SK-N-SH treated with all-trans-retinoic acid at 6 μM for 48 hours (cell line): ENCODE results near the gene FBLN2.

Experiments
- CREB5 ChIP-seq: fragments of 250-450 bp; sonication (Bioruptor Pico); IDR thresholded peaks from 2 replicates; pipeline ENCODE4 v1.5.1; 2020; ENCODE audit warnings: low read depth, mild to moderate bottlenecking, moderate library complexity
- PATZ1 ChIP-seq: fragments of 250-450 bp; sonication (Bioruptor Pico); IDR thresholded peaks from 2 replicates; pipeline ENCODE4 v1.8.0; 2020; ENCODE audit warnings: mild to moderate bottlenecking, moderate library complexity, borderline replicate concordance
- PPARA ChIP-seq: fragments of 250-450 bp; sonication (Bioruptor Pico); IDR thresholded peaks from 2 replicates; pipeline ENCODE4 v1.5.0; 2020; ENCODE audit warnings: mild to moderate bottlenecking, borderline replicate concordance
- TOX ChIP-seq: fragments of 250-450 bp; sonication (Bioruptor Pico); IDR thresholded peaks from 2 replicates; pipeline ENCODE4 v1.8.0; 2021; ENCODE audit warnings: mild to moderate bottlenecking, moderate library complexity, borderline replicate concordance
- ZFP3 ChIP-seq: fragments of 250-450 bp; sonication (Bioruptor Pico); IDR thresholded peaks from 2 replicates; pipeline ENCODE4 v1.5.0; 2020; ENCODE audit warnings: mild to moderate bottlenecking, moderate library complexity

- TF ChIP-seq ZFP3, result no peak
- no peak for TF ChIP-seq CREB5 (CRISPR knock-in tag)
- TF ChIP-seq PATZ1 (CRISPR knock-in tag), result no peak
- TF ChIP-seq PPARA (CRISPR knock-in tag), result no peak
- no peak for TF ChIP-seq TOX (CRISPR knock-in tag)
Observed at GRCh38 chr3:13513051-13513912, 35.6 kb upstream of the FBLN2 start.
